DMS53 (cell line): Measurements from ENCODE around the gene PADI2.

ENCODE experiments used
- DNase-seq: peaks from one replicate; lab custom pipeline; 2025; lab: John Stamatoyannopoulos, UW

The PADI2 gene

DNA sequence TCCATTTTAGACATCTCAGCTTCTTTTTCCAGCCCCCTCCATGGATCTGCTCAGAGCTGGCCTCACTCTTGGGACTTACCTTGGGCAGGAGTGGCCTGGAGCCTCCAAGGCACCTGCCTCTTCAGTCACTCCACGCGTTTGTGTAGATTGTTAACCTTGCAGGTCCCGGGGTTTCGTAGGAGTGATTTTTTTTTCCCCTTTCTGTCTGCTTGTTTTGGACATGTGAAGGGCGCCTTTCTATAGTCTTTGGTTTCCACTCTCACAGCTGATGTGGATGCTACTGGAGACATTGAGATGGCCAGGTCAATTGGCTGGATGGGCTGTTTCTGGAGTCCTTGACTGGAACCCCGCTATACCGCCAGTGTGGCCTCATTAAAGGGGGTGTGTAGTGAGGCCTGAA is 63.5 kb downstream of the PADI2 start:
- no peak for DNase-seq

DNA sequence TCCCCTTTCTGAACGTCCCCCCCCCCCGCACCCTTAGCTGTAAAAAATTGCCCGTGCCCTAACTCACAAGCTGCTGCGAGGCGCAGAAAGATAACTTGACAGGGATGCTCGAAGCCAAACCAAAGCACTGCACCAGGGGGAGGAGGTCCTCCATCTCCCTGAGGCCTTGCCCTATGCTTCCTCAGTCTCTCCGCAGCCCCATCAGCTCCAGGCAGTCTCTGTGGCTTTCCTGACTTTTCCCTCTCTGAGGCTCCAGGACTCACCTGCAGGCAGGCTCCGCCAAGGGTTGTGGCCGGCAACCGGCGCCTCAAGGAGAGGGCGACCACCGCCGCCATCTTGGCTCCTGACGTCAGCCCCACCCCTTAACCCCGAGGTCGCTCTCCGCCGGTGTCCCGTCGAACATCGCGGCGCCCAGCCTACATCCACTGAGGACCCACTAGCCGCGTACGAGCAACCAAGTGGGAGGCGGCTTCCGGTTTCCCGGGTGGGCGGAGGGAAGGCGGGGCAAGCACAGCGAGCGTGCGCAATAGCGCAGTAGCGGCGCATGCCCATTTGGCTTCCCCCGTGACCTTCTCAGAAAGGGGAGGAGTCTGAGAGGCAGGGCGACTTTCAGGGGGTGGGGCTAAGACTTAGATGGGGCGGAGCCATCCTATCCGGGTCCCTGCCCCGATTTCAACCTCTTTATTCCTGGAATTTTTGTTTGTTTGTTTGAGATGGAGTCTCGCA is 65.4 kb downstream of the PADI2 start, which contains the start of gene SDHB:
TSS of gene SDHB (minus strand) at position 348 of the 726 bp plus-strand sequence. CDS start at position 335, 13 bp downstream.
- DNase-seq, result peak; percentile 99

DNA sequence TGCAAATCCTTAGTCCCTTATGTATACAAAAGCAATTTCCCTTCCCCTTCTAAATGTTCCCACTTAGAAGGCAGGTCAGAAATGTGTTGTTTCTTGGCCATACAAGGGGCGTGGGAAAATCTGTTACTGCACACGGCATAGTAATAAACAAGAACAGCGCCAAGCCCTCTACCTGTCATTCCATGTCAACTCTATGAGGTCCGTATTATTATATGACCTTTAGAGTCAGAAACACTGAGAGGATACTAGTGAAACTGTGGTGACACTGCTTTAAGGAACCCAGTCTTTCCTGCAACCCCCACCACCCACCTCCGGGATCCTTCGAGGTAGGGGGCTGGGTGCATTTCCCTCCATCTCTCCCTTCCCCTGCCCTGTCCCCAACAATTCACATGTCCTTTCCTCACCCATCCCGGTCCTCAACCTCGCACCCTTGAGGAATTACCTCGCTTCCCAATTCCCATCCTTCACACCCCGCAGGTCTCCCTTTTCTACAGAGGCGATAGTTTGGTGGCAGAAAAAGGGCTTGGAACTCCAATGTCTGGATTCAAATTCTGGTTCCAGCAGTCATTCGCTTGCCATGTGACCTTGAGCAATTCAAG is 66.1 kb downstream of the PADI2 start:
- peak; percentile 31 for DNase-seq

DNA sequence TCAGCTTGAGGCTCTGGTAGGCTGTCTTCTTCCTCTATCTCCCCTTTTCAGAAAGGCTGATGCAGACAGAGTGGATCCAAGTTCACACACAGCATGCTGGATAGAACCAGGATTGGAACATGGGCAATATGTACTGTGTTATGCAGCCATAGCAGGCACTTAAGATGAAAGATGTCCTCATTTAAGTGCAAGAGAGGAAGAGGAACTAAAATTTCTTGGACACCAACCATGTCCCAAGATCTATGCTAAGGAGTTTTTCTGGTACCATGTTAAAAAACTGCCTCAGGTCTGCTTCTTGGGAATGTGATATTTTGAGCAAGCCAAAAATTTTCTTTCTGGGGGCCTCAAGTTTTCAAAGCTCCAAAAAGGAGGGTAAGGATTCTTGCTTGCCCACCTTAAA is 66.6 kb downstream of the PADI2 start:
- DNase-seq, result no peak

DNA sequence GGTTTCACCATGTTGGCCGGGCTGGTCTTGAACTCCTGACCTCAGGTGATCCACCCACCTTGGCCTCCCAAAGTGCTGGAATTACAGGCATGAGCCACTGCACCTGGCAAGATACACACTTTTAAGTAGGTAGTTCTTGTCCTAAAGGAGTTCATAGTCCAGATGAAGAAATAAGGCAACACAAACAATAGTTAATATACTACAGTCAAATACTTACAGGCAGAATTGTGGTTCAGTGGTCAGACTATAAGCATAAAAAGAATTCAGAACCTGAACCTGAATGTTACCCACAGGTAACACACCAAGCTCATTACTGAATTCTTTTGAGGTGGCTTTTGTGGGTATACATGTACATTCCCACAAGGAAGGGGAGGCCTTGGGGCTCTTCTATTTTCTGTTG is 67.2 kb downstream of the PADI2 start:
- DNase-seq, result no peak

DNA sequence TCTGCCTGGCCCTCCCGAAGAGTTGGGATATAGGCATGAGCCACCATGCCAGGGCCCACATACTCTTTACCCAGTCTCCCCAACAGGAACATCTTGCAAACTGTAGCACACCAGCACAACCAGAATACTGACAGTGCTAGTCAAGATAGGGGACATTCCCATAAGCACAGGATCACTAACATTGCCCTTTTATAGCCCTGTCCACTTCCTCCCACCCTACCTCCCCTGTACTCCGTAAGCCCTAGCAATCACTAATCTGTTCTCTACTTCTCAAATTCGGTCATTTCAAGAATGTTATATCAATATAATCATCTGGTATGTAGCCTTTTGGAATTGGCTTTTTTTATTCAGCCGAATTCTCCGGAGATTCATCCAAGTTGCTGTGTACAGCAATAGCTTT is 71.3 kb downstream of the PADI2 start:
- DNase-seq, result no peak

DNA sequence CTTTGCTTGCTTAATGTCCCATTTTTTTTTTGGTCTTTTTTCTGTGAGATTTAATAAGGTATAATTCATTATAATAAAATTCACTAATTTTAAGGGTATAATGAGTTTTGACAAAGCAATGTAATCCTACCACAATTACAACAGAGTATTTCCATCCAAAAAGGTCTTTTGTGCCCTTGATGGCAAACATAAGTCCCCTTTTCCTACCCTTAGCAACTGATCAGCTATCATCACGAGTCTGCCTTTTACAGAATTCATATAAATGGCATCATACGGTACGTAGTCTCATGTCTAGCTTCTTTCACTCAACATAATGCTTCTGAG is 73.0 kb downstream of the PADI2 start:
- no peak for DNase-seq

DNA sequence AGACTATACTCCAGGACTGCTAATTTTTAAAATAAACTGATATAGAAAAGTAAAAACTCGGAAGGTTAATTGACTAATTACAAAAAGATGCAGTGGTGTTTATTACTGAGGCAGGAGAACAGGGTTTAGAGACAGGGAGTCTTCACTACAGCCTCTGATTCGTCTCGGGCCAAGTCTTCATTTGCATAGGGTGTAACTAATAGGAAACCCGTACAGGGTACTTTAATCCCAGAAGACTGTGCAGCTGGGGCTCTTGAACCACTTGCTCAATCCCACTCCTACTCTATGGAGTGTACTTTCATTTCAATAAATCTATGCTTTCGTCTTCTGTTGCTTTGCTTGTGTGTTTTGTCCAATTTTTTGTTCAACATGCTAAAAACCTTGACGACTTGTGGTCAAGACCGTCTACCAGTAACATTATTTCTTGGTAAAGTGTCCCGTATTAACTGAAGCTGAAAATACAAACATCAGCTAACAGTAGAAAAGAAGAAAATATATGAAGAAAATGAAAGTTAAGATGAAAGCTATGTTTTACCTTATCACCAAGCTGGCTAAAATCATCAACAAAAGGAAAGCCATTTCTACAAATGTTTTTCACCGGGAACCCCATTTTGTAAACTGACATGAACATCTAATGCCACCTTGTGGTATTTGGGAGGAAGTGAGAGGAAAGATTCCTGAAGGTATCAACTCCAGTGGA is 73.5 kb downstream of the PADI2 start:
- DNase-seq, result peak; percentile 77

DNA sequence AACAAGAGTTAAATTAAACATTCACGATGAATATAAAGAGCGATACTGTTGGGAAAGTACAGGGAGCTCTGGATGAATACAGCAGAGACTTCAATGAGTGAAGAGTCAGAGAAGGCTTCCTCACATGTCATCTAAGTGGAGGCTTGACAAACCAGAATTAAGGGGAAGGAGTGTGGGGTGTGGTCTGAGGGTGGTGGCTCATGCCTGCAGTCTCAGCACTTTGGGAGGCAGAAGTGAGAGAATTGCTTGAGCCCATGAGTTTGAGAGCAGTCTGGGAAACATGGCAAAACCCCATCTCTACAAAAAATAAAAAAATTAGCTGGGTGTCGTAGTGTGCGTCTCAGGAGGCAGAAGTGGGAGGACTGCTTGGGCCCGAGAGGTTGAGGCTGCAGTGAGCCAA is 74.1 kb downstream of the PADI2 start:
- no peak for DNase-seq

DNA sequence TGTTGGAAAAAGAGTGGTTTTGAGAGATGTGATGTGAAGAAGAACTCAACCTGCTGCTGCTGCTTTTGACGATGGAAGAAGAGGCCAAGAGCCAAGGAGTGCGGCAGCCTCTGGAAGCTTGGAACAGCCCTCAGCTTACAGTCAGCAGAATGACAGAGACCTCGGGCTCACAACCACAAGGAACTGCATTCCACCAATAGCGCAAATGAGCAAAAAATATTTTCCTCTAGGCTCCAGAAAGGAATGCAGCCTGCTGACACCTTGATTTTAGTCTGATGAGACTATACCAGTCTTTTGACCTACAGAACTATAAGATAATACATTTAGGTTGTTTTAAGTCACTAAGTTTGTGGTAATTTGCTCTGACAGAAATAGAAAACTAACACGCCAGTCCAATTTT is 75.6 kb downstream of the PADI2 start:
- no peak for DNase-seq

DNA sequence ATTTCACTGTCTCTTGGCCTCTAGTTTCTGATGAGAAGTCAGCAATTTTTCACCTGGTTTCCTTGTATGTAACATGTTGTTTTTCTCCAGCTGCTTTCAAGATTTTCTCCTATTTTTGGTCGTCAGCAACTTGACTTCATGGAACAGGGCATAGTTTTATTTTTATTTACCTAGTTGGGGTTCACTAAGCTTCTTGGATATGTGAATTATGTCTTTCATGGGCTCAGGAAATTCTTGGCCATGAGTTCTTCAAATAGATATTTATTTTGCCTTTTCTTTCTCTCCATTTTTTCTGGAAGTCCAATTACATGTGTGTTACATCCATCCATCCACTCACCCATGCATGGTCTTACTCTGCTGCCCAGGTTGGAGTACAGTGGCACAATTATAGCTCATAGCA is 79.1 kb downstream of the PADI2 start:
- no peak for DNase-seq

DNA sequence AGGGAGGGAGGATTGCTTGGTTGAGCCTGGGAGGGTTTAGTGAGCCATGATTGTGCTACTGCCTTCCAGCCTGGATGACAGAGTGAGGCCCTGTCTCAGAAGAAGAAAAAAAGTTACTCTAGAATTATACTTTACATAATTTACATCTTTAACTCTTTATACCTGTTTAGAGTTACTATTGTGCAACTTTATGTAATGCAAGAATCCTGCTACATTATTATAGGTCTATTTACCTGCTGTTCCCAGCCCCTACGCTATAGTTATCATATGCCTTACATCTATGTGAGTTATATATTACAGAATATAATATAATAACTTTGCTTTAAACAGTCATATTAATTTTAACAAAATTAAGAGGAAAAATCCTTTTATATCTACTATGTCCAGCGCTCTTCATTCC is 79.7 kb downstream of the PADI2 start:
- DNase-seq, result no peak

DNA sequence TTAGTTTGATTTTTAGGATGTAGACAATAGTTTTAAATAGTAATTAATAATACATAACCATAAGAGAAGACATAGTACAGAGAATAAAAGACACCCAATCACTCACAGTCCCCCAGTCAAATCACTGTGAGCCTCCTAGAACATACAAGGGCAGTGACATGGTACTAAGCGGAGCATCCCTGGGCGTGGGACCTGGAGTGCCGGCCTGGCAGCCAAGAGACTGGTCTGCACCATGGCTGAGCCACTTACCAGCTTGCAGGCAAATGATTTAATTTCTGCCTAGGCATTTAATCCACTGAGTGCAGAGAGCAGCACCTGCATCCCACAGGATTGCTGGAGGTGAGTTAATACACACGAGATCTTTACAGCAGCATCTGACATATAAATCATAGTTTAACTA is 85.8 kb downstream of the PADI2 start:
- DNase-seq, result no peak

DNA sequence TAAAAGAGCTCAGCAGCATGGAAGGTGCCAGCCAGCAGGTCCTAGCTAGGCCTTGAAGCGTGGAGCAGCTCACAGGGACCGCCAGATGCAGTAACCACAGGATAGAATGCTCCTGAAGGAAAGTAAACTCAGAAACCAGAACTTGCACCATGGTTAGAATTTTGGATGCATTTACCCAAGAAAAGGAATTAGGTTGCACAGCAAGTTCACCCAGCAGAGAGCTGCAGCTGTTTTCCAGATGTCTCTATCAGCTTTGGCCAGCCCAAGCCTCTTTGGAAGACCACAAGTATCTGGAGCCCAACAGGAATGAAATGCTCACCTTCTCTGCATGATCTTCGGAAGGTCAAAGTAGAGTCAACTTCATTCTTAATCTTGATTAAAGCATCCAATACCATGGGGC is 86.5 kb downstream of the PADI2 start:
- DNase-seq, result no peak

DNA sequence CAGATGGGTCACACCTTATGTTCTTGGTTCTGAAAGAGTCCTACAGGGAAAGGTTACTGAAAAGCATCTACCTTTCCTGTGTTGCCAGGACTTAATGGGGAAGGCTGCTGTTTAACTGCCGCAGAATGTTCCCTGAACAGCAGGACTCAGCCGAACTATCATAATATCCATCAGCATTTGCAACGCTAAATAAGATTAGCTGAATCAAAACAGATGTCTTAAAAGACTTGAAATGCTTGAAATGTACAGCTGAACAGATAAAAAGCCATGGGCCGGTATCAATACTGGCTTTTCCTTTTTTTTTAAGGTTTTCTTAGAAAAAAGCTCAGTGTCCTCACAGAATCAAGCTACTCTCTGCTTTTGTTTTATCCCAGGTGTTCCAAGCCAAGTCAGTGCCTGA is 87.8 kb downstream of the PADI2 start:
- no peak for DNase-seq

DNA sequence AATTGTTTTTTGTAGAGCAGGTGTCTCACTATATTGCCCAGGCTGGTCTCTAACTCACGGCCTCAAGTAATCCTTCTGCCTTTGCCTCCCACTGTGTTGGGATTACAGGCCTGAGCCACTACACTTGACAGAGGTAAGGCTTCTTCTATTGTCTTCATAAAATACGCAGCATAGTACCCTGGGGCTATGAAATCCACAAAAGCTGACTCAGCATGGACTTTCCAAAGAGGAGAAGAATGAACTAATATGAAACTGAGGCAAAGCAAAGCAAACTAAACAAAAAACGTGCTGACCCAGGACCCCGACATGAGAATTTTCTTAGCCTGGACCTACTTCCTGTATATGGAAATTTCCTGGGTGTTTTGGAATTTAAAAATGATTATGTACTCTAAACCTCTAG is 89.0 kb downstream of the PADI2 start:
- DNase-seq, result no peak

DNA sequence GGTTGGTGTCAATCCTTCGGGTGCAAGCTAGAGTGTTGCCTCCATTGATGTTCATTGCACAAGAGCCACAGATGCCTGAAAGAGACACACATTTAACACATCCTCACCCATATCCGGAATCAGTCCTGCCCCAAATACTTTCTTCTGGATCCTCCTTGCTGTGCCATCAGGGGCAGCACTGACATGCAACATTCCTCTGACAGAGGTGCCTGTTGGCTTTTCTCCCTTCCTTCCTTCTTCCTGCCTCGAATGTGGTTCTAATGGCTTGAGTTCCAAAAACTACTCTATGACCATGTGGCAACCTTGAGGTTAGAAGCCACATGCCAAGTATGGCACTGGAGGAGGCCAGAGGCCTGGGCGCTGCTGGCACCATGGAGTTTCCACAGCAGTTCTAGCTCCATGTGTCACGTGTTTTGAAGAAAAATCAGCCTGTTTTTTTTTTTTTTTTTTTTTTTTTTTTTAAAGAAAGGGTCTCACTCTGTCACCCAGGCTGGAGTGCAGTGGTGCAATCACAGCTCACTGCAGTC is 90.5 kb downstream of the PADI2 start:
- DNase-seq, result no peak

DNA sequence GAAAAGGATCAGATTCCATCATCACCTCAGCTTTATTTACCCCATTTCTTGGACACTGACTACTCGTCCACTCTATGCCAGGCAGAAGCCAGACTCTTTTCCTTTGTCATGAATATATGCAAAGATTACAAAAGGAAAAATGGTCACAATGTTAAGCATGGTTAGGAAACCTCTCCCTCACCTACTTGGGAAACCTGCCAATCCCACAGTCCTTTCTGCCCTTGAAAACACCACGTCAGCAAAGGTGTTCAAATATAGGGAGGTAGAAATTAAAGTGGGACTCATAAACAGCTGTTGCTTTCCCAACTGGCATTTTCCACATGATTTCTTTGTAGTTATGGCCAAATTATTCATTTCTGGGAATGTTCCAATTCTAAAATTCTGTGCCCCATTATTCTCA is 91.4 kb downstream of the PADI2 start:
- no peak for DNase-seq

DNA sequence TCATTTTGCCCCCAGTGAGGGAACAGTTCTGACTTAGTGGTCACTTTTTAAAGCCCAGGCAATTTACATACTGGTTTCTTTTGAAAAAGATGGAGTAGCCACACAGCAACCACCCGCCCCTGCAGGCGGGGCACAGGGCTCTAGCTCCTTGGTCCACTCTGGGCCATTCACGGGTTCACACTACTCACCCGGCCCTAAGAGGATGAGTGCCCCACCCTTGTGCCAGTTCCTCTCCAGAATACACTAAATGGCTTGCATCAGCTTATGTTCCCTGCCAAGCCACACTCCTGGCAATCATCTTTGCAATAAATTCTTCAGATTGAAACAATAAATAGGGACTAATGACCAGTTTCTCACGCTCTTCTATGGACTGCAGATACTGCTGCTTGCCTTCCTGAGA is 91.8 kb downstream of the PADI2 start:
- DNase-seq, result no peak

DNA sequence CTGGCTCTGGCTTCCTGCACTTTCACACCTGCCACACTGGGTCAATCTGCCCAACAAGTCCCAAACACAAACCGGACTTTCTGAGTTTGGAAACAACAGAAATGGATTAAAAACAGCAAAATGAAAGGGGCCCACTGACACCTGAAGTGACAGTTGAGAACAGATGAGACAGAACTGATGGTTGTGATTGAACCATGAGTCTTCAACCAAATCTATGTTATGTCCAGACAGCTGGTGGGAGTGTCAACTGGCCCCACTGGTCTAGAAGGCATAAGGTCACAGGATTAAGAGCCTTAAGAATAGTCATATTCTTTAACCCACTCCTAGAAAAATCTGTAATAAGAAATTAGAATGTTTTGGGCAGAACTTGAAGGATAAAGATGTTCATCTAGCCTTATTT is 94.5 kb downstream of the PADI2 start:
- DNase-seq, result no peak

DNA sequence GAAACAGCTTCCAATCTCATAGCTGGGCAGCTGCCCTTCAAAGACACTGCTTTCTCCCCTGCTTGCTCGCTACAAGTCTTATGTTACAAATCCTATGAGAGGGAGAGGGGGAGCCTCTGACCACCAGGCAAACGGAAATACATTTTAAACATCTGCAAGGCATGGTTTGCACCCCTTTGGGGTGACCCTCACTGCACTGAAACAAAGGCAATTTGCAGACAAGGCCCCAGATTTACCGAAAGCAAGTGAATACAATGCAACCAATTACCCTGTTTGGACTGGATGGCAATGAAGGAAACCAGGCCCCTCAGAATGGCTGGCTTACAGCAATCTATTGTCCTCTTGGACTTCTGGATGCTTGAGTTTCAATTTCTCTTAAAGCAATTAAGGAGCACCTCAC is 95.7 kb downstream of the PADI2 start:
- no peak for DNase-seq

DNA sequence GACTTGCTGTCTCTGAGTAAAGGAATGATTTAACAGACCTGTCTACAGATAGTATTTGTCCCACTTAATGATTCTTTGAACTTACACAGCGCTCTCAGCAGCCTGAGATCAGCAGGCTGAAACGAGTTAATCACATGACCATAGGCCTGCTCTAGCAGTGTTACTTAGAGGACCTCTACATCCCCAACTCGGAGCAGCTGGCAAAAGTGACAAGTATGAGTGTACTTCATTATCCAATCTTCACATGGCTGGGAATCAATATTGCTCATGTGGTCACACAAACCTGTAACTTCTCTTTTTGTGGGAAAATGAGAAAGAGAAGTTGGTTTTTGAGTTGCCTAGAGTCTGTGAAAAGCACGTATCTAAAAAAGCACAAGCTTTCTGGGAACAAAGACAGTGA is 96.1 kb downstream of the PADI2 start:
- DNase-seq, result no peak

DNA sequence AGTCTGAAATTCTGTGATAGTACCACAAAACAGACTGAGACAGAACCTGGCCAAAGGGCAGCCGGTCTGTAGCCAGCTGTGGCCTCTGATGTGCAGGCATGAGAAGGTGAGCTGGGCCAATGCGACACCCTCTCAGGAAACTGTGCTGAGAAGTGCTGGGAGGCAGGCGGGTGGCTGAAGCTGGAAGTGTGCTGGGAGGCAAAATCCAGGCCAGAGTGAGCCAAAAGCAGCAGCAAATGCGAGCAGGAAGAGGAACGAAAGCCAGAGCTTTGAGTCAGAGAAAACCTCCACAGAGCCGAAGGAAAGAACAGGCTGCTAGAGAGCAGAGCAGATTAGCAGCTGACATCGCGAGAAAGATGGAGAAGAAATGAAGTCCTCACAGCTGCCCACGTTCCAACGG is 97.4 kb downstream of the PADI2 start:
- no peak for DNase-seq
